Vagina (tissue), 2 donors: ENCODE measurements around the gene AVPR1B. TPM values are rescaled to one million over a fixed set of nuclear protein-coding genes. Genes with fewer than 3 reads are reported as not detected.

Experiments used
- DNase-seq, 2 donors: peaks; one replicate each; pipeline ENCODE4 v3.0.0-alpha.2; 2017; ENCODE audit errors: extremely low spot score in 2 of 2
- H3K27ac ChIP-seq: fragments of 200-600 bp; sonication (generic); one replicate; pipeline ENCODE4 v1.5.1; 2019
- H3K27me3 ChIP-seq: fragments of 200-600 bp; sonication (generic); one replicate; pipeline ENCODE4 v1.5.1; 2019
- H3K36me3 ChIP-seq, 2 donors: fragments of 200-600 bp; sonication (generic); one replicate each; pipeline ENCODE4 v1.5.1; 2017 to 2019
- H3K4me1 ChIP-seq: fragments of 200-600 bp; sonication (generic); one replicate; pipeline ENCODE4 v1.5.1; 2019
- H3K4me3 ChIP-seq, 2 donors: fragments of 200-600 bp; sonication (generic); 1 replicate in 1 of 2; 2 replicates in 1 of 2; pipeline ENCODE4 v1.5.1; 2016 to 2019
- H3K9me3 ChIP-seq: fragments of 200-600 bp; sonication (generic); one replicate; pipeline ENCODE4 v1.5.1; 2019
- POLR2A ChIP-seq, 2 donors: fragments of 450-650 bp; IDR thresholded peaks; one replicate each; pipeline ENCODE4 v1.6.1; 2017; ENCODE audit warnings: antibody characterized with exemption in 2 of 2, mild to moderate bottlenecking in 2 of 2, moderate library complexity in 2 of 2
- POLR2AphosphoS5 ChIP-seq, 2 donors: sonication (generic); formaldehyde crosslinking; IDR thresholded peaks; one replicate each; pipeline ENCODE4 v1.9.0; 2017; ENCODE audit warnings: antibody characterized with exemption in 2 of 2, mild to moderate bottlenecking in 2 of 2, low read depth in 1 of 2; ENCODE audit not compliant: insufficient read depth in 1 of 2
- intact Hi-C: fragments of 100-400 bp; cut with DNase I; formaldehyde crosslinking; loops from one replicate; pipeline ENCODE4 v1.15.1; 2023
- total RNA-seq: library from RNA; depleted of rRNA; stranded (reverse); fragments of >200 nt; gene quantifications from one replicate; pipeline ENCODE4 v1.2.3, GENCODE V29; 2016
- TF ChIP-seq, protein P1 (sequence below), 3 experiments: fragments of 450-650 bp in 2 of 3; fragments of 200-600 bp in 1 of 3; sonication (generic) in 1 of 3; IDR thresholded peaks; one replicate each; pipeline ENCODE4 v1.5.1; 2017 to 2019; ENCODE audit warnings: antibody characterized with exemption in 3 of 3, mild to moderate bottlenecking in 2 of 3, moderate library complexity in 2 of 3

AVPR1B gene
- total RNA-seq, 1 donor from 2014 or later = not detected

DNA sequence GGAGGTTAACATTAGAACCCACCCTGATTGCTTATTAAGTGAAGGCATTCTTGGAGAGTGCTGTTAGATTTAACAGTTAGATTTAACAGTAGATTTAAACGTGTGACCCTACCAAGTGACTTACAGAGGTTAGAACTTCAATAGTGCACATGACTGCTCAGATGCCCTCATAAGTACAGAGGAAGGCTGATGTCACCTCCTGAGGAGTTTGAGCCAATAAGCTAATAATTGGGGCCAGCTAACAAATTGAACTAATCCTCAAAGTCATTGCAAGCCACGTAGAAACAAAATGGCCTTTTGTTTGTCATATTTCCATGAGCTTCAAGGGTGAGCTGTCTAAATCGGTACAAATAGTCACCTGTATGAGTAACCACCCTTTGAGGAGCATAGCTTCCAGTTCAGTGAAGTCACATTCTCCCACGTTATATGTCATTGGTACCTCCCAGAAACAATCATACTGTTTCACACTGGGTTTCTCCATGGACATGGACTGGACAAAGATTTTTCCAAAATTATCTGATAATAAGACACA is 11.7 kb downstream of the AVPR1B start:
- DNase-seq = peak in 1 of 2 donors; percentile 32
- H3K4me1 ChIP-seq = no peaks in the 10 kb centered on the region
- H3K27me3 ChIP-seq = no peaks in the 10 kb centered on the region
- no peaks in the 10 kb centered on the region for H3K36me3 ChIP-seq
- no peak overlapping the region for H3K27ac ChIP-seq
- intact Hi-C loops = loop anchor here (10.0 kb wide), 2 partner anchors 121 to 311 kb away; no protein-coding TSS in a partner anchor
- no peak overlapping the region for H3K4me3 ChIP-seq
- TF ChIP-seq POLR2AphosphoS5 (IDR thresholded peaks at IDR 0.05; ENCODE audit: insufficient read depth in 1 of 2, low read depth in 1 of 2) (no peak), POLR2A (IDR thresholded peaks at IDR 0.05) (no peak)
- TF ChIP-seq, protein P1, sequence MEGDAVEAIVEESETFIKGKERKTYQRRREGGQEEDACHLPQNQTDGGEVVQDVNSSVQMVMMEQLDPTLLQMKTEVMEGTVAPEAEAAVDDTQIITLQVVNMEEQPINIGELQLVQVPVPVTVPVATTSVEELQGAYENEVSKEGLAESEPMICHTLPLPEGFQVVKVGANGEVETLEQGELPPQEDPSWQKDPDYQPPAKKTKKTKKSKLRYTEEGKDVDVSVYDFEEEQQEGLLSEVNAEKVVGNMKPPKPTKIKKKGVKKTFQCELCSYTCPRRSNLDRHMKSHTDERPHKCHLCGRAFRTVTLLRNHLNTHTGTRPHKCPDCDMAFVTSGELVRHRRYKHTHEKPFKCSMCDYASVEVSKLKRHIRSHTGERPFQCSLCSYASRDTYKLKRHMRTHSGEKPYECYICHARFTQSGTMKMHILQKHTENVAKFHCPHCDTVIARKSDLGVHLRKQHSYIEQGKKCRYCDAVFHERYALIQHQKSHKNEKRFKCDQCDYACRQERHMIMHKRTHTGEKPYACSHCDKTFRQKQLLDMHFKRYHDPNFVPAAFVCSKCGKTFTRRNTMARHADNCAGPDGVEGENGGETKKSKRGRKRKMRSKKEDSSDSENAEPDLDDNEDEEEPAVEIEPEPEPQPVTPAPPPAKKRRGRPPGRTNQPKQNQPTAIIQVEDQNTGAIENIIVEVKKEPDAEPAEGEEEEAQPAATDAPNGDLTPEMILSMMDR (IDR thresholded peaks at IDR 0.05) = no peak
- no peaks in the 10 kb centered on the region for H3K9me3 ChIP-seq

DNA sequence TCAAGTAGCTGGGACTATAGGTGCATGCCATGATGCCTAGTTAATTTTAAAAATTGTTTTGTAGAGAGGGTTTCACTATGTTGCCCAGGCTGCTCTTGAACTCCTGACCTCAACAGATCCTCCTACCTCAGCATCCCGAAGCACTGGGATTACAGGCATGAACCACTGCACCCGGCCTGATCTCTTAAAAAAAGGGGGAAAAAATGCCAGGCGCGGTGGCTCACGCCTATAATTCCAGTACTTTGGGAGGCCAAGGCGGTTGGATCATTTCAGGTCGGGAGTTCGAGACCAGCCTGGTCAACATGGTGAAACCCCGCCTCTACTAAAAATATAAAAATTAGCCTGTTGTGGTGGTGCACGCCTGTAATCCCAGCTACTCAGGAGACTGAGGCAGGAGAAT is 13.2 kb downstream of the AVPR1B start:
- DNase-seq = peak in 1 of 2 donors; percentile 54
- TF ChIP-seq POLR2AphosphoS5 (IDR thresholded peaks at IDR 0.05; ENCODE audit: insufficient read depth in 1 of 2, low read depth in 1 of 2) (no peak), POLR2A (IDR thresholded peaks at IDR 0.05) (no peak)
- TF ChIP-seq, protein P1 (IDR thresholded peaks at IDR 0.05) = no peak
- no peaks in the 10 kb centered on the region for H3K27me3 ChIP-seq
- H3K4me3 ChIP-seq = no peak overlapping the region
- no peaks in the 10 kb centered on the region for H3K9me3 ChIP-seq
- intact Hi-C loops = loop anchor here (10.0 kb wide), 2 partner anchors 119 to 309 kb away; no protein-coding TSS in a partner anchor
- H3K27ac ChIP-seq = no peak overlapping the region
- no peaks in the 10 kb centered on the region for H3K36me3 ChIP-seq
- H3K4me1 ChIP-seq = no peaks in the 10 kb centered on the region

DNA sequence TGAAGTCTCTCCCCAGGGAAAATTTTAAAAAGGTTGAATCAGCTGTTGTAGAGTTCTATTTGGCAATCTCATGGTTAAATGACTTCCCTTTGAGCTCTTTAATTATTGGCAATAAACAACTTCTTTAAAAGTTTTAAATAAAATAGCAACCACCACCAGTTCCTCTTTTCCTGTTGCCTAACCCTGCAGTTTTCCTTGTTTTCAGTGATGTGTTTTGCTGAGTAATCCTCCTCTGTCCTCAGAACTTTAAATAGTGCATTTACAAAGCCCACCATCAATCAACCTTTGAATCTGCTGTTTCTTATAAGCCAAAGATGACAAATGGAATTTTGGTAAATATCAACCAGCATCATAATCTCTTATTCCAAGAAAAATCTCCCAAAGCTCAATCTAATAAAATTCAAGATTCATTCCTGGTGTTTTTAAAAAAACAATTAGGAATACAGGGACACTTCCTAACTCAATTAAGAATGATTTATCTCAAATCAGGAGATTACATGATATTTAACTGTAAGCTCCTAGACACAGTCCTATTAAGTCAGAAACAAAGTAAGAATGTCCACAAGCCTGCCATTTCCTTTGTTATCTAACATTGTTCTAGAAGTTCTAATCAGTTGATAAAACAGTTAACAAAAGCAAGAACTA is 14.8 kb downstream of the AVPR1B start:
- H3K4me3 ChIP-seq = no peak overlapping the region
- H3K36me3 ChIP-seq = no peaks in the 10 kb centered on the region
- no peak overlapping the region for H3K27ac ChIP-seq
- H3K4me1 ChIP-seq = no peaks in the 10 kb centered on the region
- TF ChIP-seq POLR2AphosphoS5 (IDR thresholded peaks at IDR 0.05; ENCODE audit: insufficient read depth in 1 of 2, low read depth in 1 of 2) = no peak
- TF ChIP-seq POLR2A (IDR thresholded peaks at IDR 0.05) = no peak
- TF ChIP-seq, protein P1 (IDR thresholded peaks at IDR 0.05) = no peak
- no peaks in the 10 kb centered on the region for H3K9me3 ChIP-seq
- intact Hi-C loops = loop anchor here (10.0 kb wide), 2 partner anchors 118 to 308 kb away; no protein-coding TSS in a partner anchor
- no peaks in the 10 kb centered on the region for H3K27me3 ChIP-seq
- no peak for DNase-seq

DNA sequence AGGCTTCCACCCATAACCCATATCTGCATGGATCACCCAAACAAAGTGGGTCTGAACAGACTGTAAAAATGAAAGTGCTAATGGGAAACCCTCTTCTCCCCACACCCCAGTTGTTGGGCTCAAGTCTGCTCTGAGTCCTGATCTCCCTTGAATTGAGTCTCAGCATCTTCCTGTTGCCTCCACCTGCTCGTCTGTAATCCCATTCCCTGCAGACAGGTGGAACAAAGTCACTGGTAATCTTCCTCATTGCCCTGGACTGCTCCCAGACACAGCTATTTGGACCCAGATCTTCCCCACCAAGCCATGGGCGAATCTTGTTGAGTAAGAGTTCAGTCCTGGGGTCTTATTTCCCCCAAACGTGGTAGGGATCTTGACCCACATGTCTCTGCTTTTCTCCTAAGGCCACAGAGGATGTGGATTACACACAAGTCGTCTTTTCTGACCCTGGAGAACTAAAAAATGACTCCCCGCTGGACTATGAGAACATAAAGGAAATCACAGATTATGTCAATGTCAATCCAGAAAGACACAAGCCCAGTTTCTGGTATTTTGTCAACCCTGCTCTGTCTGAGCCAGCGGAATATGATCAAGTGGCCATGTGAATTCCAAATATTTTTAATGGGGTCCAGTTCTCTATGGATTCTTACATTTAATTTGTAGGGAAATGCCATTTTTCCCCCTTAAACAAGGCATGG is 15.7 kb downstream of the AVPR1B start:
- Histone ChIP-seq H3K9me3 (no peaks in the 10 kb centered on the region), H3K27ac (no peak overlapping the region), H3K4me1 (no peaks in the 10 kb centered on the region), H3K27me3 (no peaks in the 10 kb centered on the region), H3K4me3 (no peak overlapping the region), H3K36me3 (no peaks in the 10 kb centered on the region)
- TF ChIP-seq POLR2AphosphoS5 (IDR thresholded peaks at IDR 0.05; ENCODE audit: insufficient read depth in 1 of 2, low read depth in 1 of 2) (no peak), POLR2A (IDR thresholded peaks at IDR 0.05) (no peak)
- TF ChIP-seq, protein P1 (IDR thresholded peaks at IDR 0.05) = no peak
- no peak for DNase-seq
- intact Hi-C loops = loop anchor here (10.0 kb wide), 2 partner anchors 117 to 307 kb away; no protein-coding TSS in a partner anchor
